Measurements from ENCODE around the gene RAI14. TPM values are rescaled to one million over a fixed set of nuclear protein-coding genes. Genes with fewer than 3 reads are reported as not detected.

The RAI14 gene
- total RNA-seq, 4 donors from 2014 or later: 1.1 to 3.6 (median 1.7) TPM

DNA sequence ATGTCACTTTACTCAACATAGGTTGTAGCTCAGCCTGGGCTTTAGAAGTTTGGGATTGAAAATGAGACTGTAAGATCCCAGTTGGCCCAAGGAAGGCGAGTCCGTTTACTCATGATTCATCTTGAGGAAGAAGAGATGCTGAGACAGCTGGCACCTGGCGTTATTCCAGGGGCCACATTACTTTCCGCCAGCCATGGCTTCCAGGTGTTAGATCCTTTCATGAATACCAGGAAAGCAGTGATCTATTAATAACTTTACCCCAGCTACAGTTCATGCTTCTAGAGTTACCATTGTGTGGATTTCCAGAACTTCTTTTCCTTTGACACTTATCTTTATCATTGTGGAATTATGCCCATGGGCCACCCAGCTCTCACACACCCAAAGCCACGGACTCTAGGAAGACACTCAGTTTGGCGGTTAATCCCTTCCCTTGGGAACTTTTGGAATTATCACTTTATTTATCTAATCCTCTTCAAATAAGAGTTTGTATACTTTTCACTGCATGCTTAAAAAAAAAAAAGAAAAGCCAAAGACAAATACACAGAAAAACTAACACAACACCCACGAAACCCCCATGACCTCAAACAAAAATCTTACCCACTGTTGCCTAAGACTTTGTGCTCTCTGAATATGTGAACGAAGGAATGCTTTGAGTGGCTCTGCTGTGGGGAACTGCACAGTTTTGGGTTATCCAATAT is 26.9 kb downstream of the RAI14 start:
- no peak for TF ChIP-seq POLR2A (IDR thresholded peaks at IDR 0.05)
- TF ChIP-seq, protein P1, sequence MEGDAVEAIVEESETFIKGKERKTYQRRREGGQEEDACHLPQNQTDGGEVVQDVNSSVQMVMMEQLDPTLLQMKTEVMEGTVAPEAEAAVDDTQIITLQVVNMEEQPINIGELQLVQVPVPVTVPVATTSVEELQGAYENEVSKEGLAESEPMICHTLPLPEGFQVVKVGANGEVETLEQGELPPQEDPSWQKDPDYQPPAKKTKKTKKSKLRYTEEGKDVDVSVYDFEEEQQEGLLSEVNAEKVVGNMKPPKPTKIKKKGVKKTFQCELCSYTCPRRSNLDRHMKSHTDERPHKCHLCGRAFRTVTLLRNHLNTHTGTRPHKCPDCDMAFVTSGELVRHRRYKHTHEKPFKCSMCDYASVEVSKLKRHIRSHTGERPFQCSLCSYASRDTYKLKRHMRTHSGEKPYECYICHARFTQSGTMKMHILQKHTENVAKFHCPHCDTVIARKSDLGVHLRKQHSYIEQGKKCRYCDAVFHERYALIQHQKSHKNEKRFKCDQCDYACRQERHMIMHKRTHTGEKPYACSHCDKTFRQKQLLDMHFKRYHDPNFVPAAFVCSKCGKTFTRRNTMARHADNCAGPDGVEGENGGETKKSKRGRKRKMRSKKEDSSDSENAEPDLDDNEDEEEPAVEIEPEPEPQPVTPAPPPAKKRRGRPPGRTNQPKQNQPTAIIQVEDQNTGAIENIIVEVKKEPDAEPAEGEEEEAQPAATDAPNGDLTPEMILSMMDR (IDR thresholded peaks at IDR 0.05 in 4 of 5, conservative IDR thresholded peaks at IDR 0.05 in 1 of 5): no peak
- no peaks in the 10 kb centered on the region for H3K4me1 ChIP-seq
- DNase-seq: no peak
- H3K9me3 ChIP-seq: no peaks in the 10 kb centered on the region
- no peak overlapping the region for H3K4me3 ChIP-seq
- H3K36me3 ChIP-seq: no peaks in the 10 kb centered on the region
- H3K27ac ChIP-seq: no peak overlapping the region
- ATAC-seq: no peak
- intact Hi-C loops (cut with DNase I; ENCODE audit: low total_unique reads) (no loop called here), in situ Hi-C loops (cut with MboI; ENCODE audit: low sequenced_read_pairs in 4 of 4) (no loop called here)
- H3K27me3 ChIP-seq: no peaks in the 10 kb centered on the region

- TF ChIP-seq POLR2A (IDR thresholded peaks at IDR 0.05): no peak
- TF ChIP-seq, protein P1 (IDR thresholded peaks at IDR 0.05 in 4 of 5, conservative IDR thresholded peaks at IDR 0.05 in 1 of 5): no peak
- no peak overlapping the region for H3K4me3 ChIP-seq
- no peaks in the 10 kb centered on the region for H3K4me1 ChIP-seq
- no peaks in the 10 kb centered on the region for H3K27me3 ChIP-seq
- in situ Hi-C loops (cut with MboI; ENCODE audit: low sequenced_read_pairs in 4 of 4): no loop called here
- no peaks in the 10 kb centered on the region for H3K9me3 ChIP-seq
- no peaks in the 10 kb centered on the region for H3K36me3 ChIP-seq
- no peak for DNase-seq
- intact Hi-C loops (cut with DNase I; ENCODE audit: low total_unique reads): no loop called here
- no peak overlapping the region for H3K27ac ChIP-seq
- no peak for ATAC-seq
Observed at GRCh38 chr5:34684281-34684979, 28.3 kb downstream of the RAI14 start.

- H3K4me1 ChIP-seq: no peaks in the 10 kb centered on the region
- ATAC-seq: no peak
- intact Hi-C loops (cut with DNase I; ENCODE audit: low total_unique reads): no loop called here
Observed at GRCh38 chr5:34684980-34685352, 28.8 kb downstream of the RAI14 start.

GRCh38 chr5:34685485-34686165 is 29.5 kb downstream of the RAI14 start:
- in situ Hi-C loops (cut with MboI; ENCODE audit: low sequenced_read_pairs in 4 of 4): no loop called here
- TF ChIP-seq, protein P1 (IDR thresholded peaks at IDR 0.05 in 4 of 5, conservative IDR thresholded peaks at IDR 0.05 in 1 of 5): no peak
- TF ChIP-seq POLR2A (IDR thresholded peaks at IDR 0.05): no peak
- no peak for ATAC-seq
- Histone ChIP-seq H3K4me1 (no peaks in the 10 kb centered on the region), H3K27ac (no peak overlapping the region), H3K36me3 (no peaks in the 10 kb centered on the region), H3K27me3 (no peaks in the 10 kb centered on the region), H3K4me3 (no peak overlapping the region), H3K9me3 (no peaks in the 10 kb centered on the region)
- DNase-seq: no peak
- intact Hi-C loops (cut with DNase I; ENCODE audit: low total_unique reads): no loop called here

More at GRCh38 chr5:34684980-34685352, 28.8 kb downstream of the RAI14 start:
- H3K27me3 ChIP-seq: no peaks in the 10 kb centered on the region
- H3K36me3 ChIP-seq: no peaks in the 10 kb centered on the region
- no peaks in the 10 kb centered on the region for H3K9me3 ChIP-seq
- no peak overlapping the region for H3K27ac ChIP-seq
- H3K4me3 ChIP-seq: no peak overlapping the region
- DNase-seq: no peak
- in situ Hi-C loops (cut with MboI; ENCODE audit: low sequenced_read_pairs in 4 of 4): no loop called here
- TF ChIP-seq POLR2A (IDR thresholded peaks at IDR 0.05): no peak
- TF ChIP-seq, protein P1 (IDR thresholded peaks at IDR 0.05 in 4 of 5, conservative IDR thresholded peaks at IDR 0.05 in 1 of 5): no peak
